Upper lobe of left lung (tissue), 6 donors: ENCODE measurements around the gene SPEN. TPM values are rescaled to one million over a fixed set of nuclear protein-coding genes. Genes with fewer than 3 reads are reported as not detected.
"Not testable (repeated sequence)": the region's sequence is repeated elsewhere in the genome, so short reads cannot be mapped to it uniquely, and the experiment has no call there.

Experiments used
- ATAC-seq, 2 donors: fragments of 200-7000 bp; cut with Tn5 transposase; one replicate each; pipeline ENCODE4 v1.9.1; 2022; ENCODE audit warnings: mild to moderate bottlenecking in 2 of 2, moderate library complexity in 2 of 2; ENCODE audit not compliant: low FRiP score in 2 of 2
- DNase-seq, 2 donors: peaks; one replicate each; pipeline ENCODE4 v3.0.0-alpha.2; 2019 to 2020
- H3K27ac ChIP-seq, 4 donors: fragments of 200-600 bp; sonication (generic); one replicate each; pipeline ENCODE4 v1.5.1; 2016 to 2019
- H3K27me3 ChIP-seq, 4 donors: fragments of 200-600 bp; sonication (generic); one replicate each; pipeline ENCODE4 v1.5.1; 2017 to 2019
- H3K36me3 ChIP-seq, 4 donors: fragments of 200-600 bp; sonication (generic); one replicate each; pipeline ENCODE4 v1.5.1; 2016 to 2019
- H3K4me1 ChIP-seq, 4 donors: fragments of 200-600 bp; sonication (generic); one replicate each; pipeline ENCODE4 v1.5.1; 2018 to 2019
- H3K4me3 ChIP-seq, 4 donors: fragments of 200-600 bp; sonication (generic); one replicate each; pipeline ENCODE4 v1.5.1; 2017 to 2019; ENCODE audit warnings: mild to moderate bottlenecking in 2 of 4, moderate library complexity in 1 of 4
- H3K9me3 ChIP-seq, 4 donors: fragments of 200-600 bp; sonication (generic); one replicate each; pipeline ENCODE4 v1.5.1; 2018 to 2019
- CTCF ChIP-seq, 6 experiments: fragments of 450-650 bp in 4 of 6; fragments of 200-600 bp in 2 of 6; sonication (generic) in 2 of 6; IDR thresholded peaks; one replicate each; pipeline ENCODE4 v1.5.1; 2016 to 2019; ENCODE audit warnings: antibody characterized with exemption in 6 of 6
- EP300 ChIP-seq, 4 donors: sonication (generic); formaldehyde crosslinking; IDR thresholded peaks; one replicate each; pipeline ENCODE4 v1.5.1; 2017; ENCODE audit warnings: antibody characterized with exemption in 4 of 4, control low read depth in 2 of 4
- POLR2A ChIP-seq, 4 donors: fragments of 450-650 bp; IDR thresholded peaks; one replicate each; pipeline ENCODE4 v1.5.1; 2016 to 2017; ENCODE audit warnings: antibody characterized with exemption in 4 of 4, mild to moderate bottlenecking in 2 of 4
- POLR2AphosphoS5 ChIP-seq, 2 donors: sonication (generic); formaldehyde crosslinking; IDR thresholded peaks; one replicate each; pipeline ENCODE4 v1.5.1; 2017; ENCODE audit warnings: antibody characterized with exemption in 2 of 2
- WGBS, 2 donors: methylation state at CpG; one replicate each; pipeline ENCODE4 v1.1.5; 2017 to 2018; 5-methylcytosine and 5-hydroxymethylcytosine counted together
- total RNA-seq, 6 donors: library from RNA; depleted of rRNA in 4 of 6; stranded (reverse); fragments of >200 nt in 4 of 6; gene quantifications; one replicate each; pipeline versions ENCODE4 v1.1.0 to v1.2.1, GENCODE V29; 2016 to 2021
- donor health status: DM: no; HTN: no; CAD: no; lungs with moderate emphysema.
- donor health status: DM: no; HTN: yes; CAD: no; lungs with severe emphysema.

Gene SPEN
- total RNA-seq, 6 donors from 2014 or later = 41.5 to 73.3 (median 51.3) TPM

GRCh38 chr1:15975358-15975804 is 127.9 kb downstream of the SPEN start:
- WGBS, 2 donors = 0 to 2% methylated on average over 10 to 28 of the region's 47 CpGs
- ATAC-seq (peak in 1 of 2 donors; percentile 91), DNase-seq (peak; percentile 52 to 93)
- H3K27me3 ChIP-seq = no peaks in the 10 kb centered on the region
- TF ChIP-seq CTCF (IDR thresholded peaks at IDR 0.05) = peak in 2 of 6 experiments; percentile 11 to 24
- no peak for TF ChIP-seq POLR2AphosphoS5 (IDR thresholded peaks at IDR 0.05)
- H3K36me3 ChIP-seq = peaks cover 10 to 18% (median 13%) of the 10 kb centered on the region in 4 donors
- H3K9me3 ChIP-seq = no peaks in the 10 kb centered on the region
- H3K4me3 ChIP-seq = peak overlapping the region; percentile 92 to 100 (median 95)
- H3K27ac ChIP-seq = peak overlapping the region; percentile 86 to 95 (median 90)
- peaks cover 18 to 27% (median 22%) of the 10 kb centered on the region in 4 donors for H3K4me1 ChIP-seq

GRCh38 chr1:15975805-15976680 is 128.5 kb downstream of the SPEN start, which contains the start of gene ZBTB17:
ZBTB17 (minus strand) TSS chr1:15976101; CDS start chr1:15948495, 27,606 bp downstream.
- peaks cover 18 to 27% (median 22%) of the 10 kb centered on the region in 4 donors for H3K4me1 ChIP-seq
- H3K4me3 ChIP-seq = peak within 1 kb of the TSS; percentile 92 to 100 (median 95)
- WGBS, 2 donors = 13 to 44% methylated on average over 8 to 28 of the region's 47 CpGs
- H3K27ac ChIP-seq = peak within 1 kb of the TSS; percentile 86 to 95 (median 90)
- TF ChIP-seq EP300 (IDR thresholded peaks at IDR 0.05) (no peak), CTCF (IDR thresholded peaks at IDR 0.05) (peak in 3 of 6 experiments; percentile 14 to 28 (median 23)), POLR2A (IDR thresholded peaks at IDR 0.05) (peak; percentile 36 to 85 (median 56)), POLR2AphosphoS5 (IDR thresholded peaks at IDR 0.05) (peak; percentile 87 to 88)
- H3K27me3 ChIP-seq = no peaks in the 10 kb centered on the region
- no peaks in the 10 kb centered on the region for H3K9me3 ChIP-seq
- peaks cover 10 to 16% (median 13%) of the 10 kb centered on the region in 4 donors for H3K36me3 ChIP-seq
- peak; percentile 93 to 98 for DNase-seq
- peak; percentile 96 to 100 for ATAC-seq

- H3K36me3 ChIP-seq, H3K4me3 ChIP-seq, H3K27me3 ChIP-seq, H3K27ac ChIP-seq, ATAC-seq, DNase-seq, H3K9me3 ChIP-seq: not testable (repeated sequence)
- WGBS, 2 donors = 93 to 98% methylated on average over 4 of the region's 4 CpGs
- H3K4me1 ChIP-seq = peaks cover 16 to 20% (median 19%) of the 10 kb centered on the region in 4 donors
Observed at GRCh38 chr1:15977947-15978346, 130.4 kb downstream of the SPEN start.

GRCh38 chr1:15981679-15982078 is 134.2 kb downstream of the SPEN start:
- H3K27ac ChIP-seq = no peak overlapping the region
- H3K9me3 ChIP-seq = no peaks in the 10 kb centered on the region
- H3K4me1 ChIP-seq = peaks cover 0 to under 1% (median under 1%) of the 10 kb centered on the region in 4 donors
- no peaks in the 10 kb centered on the region for H3K36me3 ChIP-seq
- 91 to 92% methylated on average over 3 of the region's 3 CpGs for WGBS, 2 donors
- H3K4me3 ChIP-seq = no peak overlapping the region
- DNase-seq = no peak
- no peaks in the 10 kb centered on the region for H3K27me3 ChIP-seq
- TF ChIP-seq POLR2A (IDR thresholded peaks at IDR 0.05) (no peak), EP300 (IDR thresholded peaks at IDR 0.05) (no peak), CTCF (IDR thresholded peaks at IDR 0.05) (no peak), POLR2AphosphoS5 (IDR thresholded peaks at IDR 0.05) (no peak)
- ATAC-seq = no peak

- no peak overlapping the region for H3K27ac ChIP-seq
- H3K27me3 ChIP-seq = no peaks in the 10 kb centered on the region
- H3K9me3 ChIP-seq = no peaks in the 10 kb centered on the region
- DNase-seq = no peak
- H3K4me3 ChIP-seq = no peak overlapping the region
- TF ChIP-seq POLR2A (IDR thresholded peaks at IDR 0.05) = no peak
- no peak for TF ChIP-seq POLR2AphosphoS5 (IDR thresholded peaks at IDR 0.05)
- TF ChIP-seq EP300 (IDR thresholded peaks at IDR 0.05) = no peak
- no peak for TF ChIP-seq CTCF (IDR thresholded peaks at IDR 0.05)
- ATAC-seq = peak in 1 of 2 donors; percentile 8
- H3K36me3 ChIP-seq = no peaks in the 10 kb centered on the region
- 32 to 44% methylated on average over 1 of the region's 1 CpG for WGBS, 2 donors
- no peaks in the 10 kb centered on the region for H3K4me1 ChIP-seq
Observed at GRCh38 chr1:15983275-15983674, 135.8 kb downstream of the SPEN start.
